Activated T-helper 1 cell treated with anti-CD3 and anti-CD28 coated beads, Interleukin-2, amount 50 U/mL, for 16 hours (primary cell): ENCODE results near the gene ATAD3B.
"Not testable (repeated sequence)": the region's sequence is repeated elsewhere in the genome, so short reads cannot be mapped to it uniquely, and the experiment has no call there.

ENCODE experiments used
- DNase-seq, 2 donors: peaks; one replicate each; pipeline ENCODE4 v3.0.0-alpha.2; 2020; ENCODE audit warnings: low read depth in 1 of 2, low spot score in 1 of 2

Gene ATAD3B

GRCh38 chr1:1479547-1480487 is 8.3 kb downstream of the ATAD3B start:
- DNase-seq = no peak

DNA sequence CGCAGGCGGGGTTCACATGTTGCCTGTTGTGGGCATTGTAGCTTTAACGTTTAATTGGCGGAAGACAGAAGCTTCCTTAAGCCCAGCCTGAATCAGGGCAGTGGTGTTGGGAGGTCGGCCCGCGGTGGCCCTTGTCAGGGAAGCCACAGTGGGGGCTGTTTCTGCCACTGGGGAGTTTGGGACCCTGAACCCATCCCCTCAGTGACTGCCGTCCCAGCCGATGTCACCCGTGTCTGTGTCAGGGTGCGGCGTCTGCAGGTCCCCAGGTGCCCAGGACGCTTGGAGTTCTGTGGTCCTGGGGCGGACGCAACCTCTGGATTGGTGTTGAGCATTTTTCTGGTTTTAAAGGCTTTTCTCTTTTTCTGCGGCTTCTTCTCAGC is 8.9 kb downstream of the ATAD3B start:
- DNase-seq = not testable (repeated sequence)

DNA sequence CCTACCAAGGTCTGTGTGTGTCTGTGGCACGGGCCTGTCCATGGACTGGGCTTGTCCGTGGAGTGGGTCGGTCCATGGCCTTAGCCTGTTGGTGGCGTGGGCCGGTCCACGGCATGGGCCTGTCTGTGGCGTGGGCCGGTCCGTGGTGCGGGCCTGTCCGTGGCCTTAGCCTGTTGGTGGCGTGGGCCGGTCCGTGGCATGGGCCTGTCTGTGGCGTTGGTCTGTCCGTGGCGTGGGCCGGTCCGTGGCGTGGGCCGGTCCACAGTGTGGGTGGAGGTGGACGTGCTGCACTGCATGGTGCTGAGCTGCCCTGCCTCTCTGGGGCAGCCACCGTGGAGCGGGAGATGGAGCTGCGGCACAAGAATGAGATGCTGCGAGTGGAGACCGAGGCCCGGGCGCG is 10.2 kb downstream of the ATAD3B start:
- DNase-seq = not testable (repeated sequence)

DNA sequence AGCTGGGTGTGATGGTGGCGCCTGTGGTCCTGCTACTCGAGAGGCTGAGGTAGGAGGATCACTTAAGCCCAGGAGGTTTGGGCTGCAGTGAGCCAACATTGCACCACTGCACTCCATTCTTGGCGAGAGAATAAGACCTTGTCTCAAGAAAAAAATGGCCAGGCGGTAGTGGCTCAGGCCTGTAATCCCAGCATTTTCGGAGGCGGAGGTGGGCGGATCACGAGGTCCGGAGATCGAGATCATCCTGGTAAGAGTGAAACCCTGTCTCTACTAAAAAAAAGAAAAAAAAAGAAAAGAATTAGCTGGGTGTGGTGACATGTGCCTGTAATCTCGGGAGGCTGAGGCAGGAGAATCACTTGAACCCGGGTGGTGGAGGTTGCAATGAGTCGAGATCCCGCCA is 11.3 kb downstream of the ATAD3B start:
- no peak for DNase-seq

DNA sequence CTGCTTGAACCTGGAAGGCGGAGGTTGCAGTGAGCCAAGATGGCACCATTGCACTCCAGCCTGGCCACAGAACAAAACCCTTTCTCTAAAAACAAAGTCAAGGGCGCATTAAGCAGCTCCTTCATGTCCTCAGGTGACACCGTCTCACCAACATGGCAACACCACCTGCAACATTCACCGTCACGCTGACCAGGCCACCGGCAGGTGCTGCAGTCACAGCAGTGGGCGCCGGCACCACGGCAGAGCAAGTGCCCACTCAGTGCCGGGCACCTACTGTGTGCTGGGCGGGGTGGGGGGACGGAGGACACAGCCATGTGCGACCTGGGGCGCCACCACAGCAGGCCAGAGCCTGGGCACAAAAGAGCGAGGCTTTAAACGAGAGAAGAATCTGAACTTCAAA is 12.1 kb downstream of the ATAD3B start:
- DNase-seq = no peak

DNA sequence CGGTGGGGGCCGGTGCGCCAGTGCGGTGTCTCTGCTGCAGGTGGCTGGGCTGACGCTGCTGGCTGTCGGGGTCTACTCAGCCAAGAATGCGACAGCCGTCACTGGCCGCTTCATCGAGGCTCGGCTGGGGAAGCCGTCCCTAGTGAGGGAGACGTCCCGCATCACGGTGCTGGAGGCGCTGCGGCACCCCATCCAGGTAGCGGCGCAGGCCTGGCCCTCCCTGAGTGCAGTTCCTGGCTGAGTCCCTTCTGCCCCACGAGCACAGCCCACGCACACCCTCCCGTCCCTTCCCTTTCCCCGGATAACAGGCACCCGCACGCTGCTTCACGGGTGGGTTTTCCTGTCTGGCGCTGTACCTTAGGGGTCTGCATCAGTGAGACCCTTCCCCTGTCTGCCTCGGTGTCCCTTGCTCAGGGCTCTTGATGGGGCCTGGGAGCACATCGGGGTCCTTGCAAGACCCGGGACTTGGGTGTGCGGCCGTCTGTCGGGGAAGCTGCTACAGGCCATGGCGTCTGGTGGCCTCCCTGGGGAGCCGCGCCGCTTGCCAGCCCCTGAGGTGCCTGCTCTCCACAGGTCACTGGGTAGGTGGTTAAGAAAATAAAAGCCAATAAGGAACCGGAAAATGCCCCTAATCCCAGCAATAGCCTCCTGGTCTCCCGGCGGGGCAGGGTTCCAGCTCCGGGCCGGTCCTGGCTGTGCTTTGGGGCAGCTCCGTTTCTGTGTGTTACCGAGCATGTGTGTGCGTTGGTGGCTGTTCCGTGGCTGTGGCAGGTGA is 13.6 kb downstream of the ATAD3B start:
- not testable (repeated sequence) for DNase-seq

- DNase-seq = not testable (repeated sequence)
Observed at GRCh38 chr1:1485755-1486317, 14.3 kb downstream of the ATAD3B start.

DNA sequence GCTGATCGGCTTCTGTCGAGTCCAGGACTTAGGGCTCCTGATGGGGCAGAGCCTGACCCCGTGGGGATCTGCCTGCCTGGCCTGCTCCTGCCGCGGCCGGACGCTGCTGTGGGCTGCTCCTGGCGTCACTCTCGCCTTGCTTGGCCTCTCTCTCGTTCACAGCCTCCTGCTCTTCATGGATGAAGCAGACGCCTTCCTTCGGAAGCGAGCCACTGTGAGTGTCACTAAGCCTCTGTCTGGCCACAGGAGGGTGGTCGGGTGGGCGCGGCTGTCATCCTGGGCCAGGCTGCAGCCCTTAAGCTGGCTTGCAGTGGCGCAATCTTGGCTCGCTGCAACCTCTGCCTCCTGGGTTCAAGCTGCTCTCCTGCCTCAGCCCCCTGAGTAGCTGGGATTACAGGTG is 16.1 kb downstream of the ATAD3B start:
- no peak for DNase-seq

DNA sequence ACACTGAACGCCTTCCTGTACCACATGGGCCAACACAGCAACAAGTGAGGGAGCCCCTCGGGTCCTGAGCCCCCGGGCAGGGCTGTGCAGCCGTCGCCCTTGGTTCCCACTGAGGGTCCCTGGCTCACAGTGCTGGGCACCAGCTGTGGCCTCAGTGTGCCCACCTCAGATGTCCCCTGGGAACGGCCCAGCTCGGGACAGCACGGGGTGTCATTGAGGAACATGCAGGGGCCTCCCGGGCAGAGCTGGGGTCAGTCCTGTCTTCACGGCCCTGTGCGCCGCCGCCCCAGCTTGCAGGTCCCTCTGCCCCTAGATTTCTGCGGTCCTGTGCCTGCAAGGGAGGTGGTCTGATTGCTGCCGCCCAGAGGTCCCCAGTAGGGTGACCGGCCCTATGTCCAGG is 17.7 kb downstream of the ATAD3B start:
- DNase-seq = no peak

DNA sequence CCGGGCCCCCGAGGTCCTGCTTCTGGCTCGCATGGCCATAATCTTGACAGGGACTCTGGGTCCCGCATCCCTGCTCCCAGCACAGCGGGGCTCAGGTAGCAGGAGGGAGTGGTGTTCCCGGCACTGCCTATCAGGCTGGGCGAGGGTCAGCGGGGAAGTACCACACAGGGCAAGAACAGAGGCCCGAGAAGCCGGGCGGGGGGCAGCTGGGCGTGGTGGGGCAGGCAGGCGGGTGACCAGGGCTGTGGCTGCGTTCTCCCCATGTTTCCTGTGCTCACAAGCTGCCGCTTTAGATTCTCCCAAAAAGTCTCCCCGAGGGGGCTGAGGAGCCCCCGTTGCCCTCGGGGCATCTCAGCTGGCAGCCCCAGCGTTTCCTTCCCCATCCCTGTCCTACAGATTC is 18.3 kb downstream of the ATAD3B start:
- no peak for DNase-seq

GRCh38 chr1:1490633-1491230 is 19.2 kb downstream of the ATAD3B start:
- DNase-seq = no peak

DNA sequence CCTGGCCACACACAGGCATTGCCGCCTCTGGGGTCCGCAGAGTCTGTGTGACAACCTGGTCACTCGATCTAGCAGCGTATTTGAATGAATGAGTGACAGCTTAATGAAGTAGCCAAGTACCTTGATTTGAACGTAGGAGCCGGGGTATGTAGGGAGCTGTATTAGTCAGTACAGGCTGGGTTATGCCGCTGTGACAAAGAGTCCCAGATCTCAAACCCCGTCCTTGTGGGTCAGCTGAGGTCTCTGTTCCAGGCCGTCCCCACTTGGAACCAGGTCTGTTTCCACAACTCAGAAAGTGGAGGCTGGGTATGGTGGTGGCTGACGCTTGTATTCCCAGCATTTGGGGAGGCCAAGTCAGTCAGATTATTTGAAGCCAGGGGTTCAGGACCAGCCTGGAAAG is 20.0 kb downstream of the ATAD3B start:
- DNase-seq = no peak

- DNase-seq = not testable (repeated sequence)
Observed at GRCh38 chr1:1494311-1494710, 22.7 kb downstream of the ATAD3B start.

- DNase-seq = not testable (repeated sequence)
Observed at GRCh38 chr1:1495461-1495975, 24.0 kb downstream of the ATAD3B start.

DNA sequence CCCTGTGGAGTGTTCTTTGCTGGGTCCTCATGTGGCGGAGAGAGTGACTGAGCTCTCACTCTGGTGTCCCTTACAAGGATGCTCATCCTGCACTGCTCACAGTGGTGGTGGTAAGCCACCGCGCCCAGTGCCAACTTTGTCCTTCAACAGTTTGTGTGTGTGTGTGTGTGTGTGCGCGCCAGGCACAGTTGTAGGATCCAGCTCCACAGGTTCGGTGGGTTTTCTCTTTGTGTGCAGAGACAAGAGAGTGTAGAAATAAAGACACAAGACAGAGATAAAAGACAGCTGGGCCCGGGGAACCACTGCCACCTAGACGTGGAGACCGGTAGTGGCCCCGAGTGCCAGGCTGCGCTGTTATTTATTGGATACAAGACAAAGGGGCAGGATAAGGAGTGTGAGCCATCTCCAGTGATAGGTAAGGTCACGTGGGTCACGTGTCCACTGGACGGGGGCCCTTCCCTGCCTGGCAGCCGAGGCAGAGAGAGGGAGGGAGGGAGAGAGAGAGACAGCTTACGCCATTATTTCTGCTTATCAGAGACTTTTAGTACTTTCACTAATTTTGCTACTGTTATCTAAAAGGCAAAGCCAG is 33.3 kb downstream of the ATAD3B start:
- peak; percentile 42 to 54 for DNase-seq

DNA sequence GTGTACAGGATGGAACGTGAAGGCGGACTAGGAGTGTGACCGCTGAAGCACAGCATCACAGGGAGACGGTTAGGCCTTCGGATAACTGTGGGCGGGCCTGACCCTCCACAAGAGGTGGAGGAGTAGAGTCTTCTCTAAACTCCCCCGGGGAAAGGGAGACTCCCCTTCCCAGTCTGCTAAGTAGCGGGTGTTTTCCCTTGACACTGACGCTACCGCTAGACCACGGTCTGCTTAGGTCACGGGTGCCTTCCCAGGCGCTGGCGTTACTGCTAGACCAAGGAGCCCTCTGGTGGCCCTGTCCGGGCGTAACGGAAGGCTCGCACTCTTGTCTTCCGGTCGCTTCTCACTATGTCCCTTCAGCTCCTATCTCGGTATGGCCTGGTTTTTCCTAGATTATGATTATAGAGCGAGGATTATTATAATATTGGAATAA is 33.8 kb downstream of the ATAD3B start:
- DNase-seq = not testable (repeated sequence)

- not testable (repeated sequence) for DNase-seq
Observed at GRCh38 chr1:1505801-1506200, 34.2 kb downstream of the ATAD3B start.

GRCh38 chr1:1507305-1507704 is 35.7 kb downstream of the ATAD3B start:
- no peak for DNase-seq

DNA sequence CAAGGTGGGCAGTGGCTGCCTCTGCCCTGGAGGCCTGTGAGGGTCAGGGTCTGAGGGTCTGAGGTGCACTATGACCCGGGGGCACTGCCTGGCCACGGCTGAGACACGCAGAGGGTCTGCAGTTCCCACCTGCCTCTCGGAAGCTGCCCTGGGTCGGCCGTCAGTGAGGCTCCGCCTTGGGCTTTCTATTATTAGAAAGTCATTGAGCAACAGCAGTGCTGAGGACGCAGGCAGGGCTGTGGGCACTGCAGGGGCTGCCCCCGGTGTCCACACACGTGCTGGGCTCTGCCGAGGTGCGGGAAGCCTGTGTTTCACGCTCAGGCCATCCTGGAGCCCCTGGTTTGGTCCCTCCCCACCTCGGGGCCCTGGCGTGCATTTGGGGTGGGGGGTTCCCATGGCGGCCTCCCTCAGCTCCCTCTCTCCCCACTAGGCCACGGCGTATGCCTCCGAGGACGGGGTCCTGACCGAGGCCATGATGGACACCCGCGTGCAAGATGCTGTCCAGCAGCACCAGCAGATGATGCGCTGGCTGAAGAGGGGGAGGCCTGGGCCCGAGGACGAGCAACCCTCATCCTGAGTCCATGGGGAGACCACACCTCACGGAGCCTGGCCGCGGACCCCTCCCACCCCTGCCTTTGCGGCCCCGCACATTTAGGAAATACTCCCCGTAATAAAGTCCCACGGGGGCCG is 37.4 kb downstream of the ATAD3B start:
- not testable (repeated sequence) for DNase-seq

DNA sequence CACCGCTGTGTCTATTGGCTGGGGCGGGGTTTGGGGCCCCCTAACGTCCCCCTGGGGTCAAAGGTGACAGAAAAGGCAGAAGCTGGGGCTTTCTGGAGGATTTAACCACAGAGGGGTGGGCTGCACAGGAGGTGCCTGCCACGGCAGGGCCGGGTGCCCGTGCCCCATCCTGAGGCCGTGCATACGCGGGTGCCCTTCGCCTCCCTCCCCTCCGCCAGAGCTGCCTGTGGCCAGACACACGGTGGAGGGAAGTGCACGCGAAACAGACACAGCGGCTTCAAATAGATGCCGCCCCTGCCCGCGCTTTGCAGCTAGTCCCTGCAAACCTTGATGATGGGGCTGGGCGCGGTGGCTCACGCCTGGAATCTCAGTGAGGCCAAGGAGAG is 37.9 kb downstream of the ATAD3B start:
- not testable (repeated sequence) for DNase-seq
